HEK293 (cell line): ENCODE measurements around the gene CDH5.

Experiments used
- CTCF ChIA-PET: fragments of 350-600 bp; formaldehyde crosslinking; extraction: SDS; loops from one replicate; lab custom pipeline; 2021; ENCODE audit warnings: antibody characterized with exemption; lab: Yijun Ruan, JAX
- POLR2A ChIA-PET: fragments of 300-600 bp; formaldehyde crosslinking; extraction: SDS; loops from one replicate; lab custom pipeline; 2020; ENCODE audit warnings: antibody characterized with exemption, inconsistent platforms; lab: Yijun Ruan, JAX
- H3K27ac ChIP-seq: fragments of 200-500 bp; sonication (Bioruptor generic); 2 replicates; pipeline ENCODE4 v1.5.1; 2014; ENCODE audit warnings: low read depth, low read length, control low read depth, inconsistent platforms; ENCODE audit errors: extremely low read depth
- H3K36me3 ChIP-seq, 2 experiments: fragments of 200-500 bp in 1 of 2; sonication (Bioruptor generic) in 1 of 2; 1 replicate in 1 of 2; 2 replicates in 1 of 2; pipeline ENCODE4 v1.5.1; 2014 to 2017; ENCODE audit warnings: inconsistent platforms in 2 of 2, low read length in 2 of 2; ENCODE audit not compliant: control insufficient read depth in 2 of 2, insufficient read depth in 1 of 2
- H3K4me1 ChIP-seq: fragments of 200-500 bp; sonication (Bioruptor generic); 2 replicates; pipeline ENCODE4 v1.5.1; 2014; ENCODE audit warnings: mild to moderate bottlenecking, low read length, inconsistent platforms; ENCODE audit not compliant: control insufficient read depth, insufficient read depth
- H3K4me3 ChIP-seq: 2 replicates; pipeline ENCODE4 v1.5.1; 2011; ENCODE audit warnings: low read depth, mild to moderate bottlenecking, control low read depth, low read length, moderate library complexity
- H3K9me3 ChIP-seq: fragments of 200-500 bp; sonication (Bioruptor generic); 2 replicates; pipeline ENCODE4 v1.5.1; 2014; ENCODE audit warnings: low read depth, low read length, inconsistent platforms; ENCODE audit not compliant: control insufficient read depth, insufficient read depth
- KLF1 ChIP-seq: fragments of 450-650 bp; formaldehyde crosslinking; IDR thresholded peaks from 2 replicates; pipeline ENCODE4 v1.5.1; 2016; ENCODE audit warnings: missing biosample characterization, missing genetic modification characterization
- KLF10 ChIP-seq: fragments of 450-650 bp; IDR thresholded peaks from 2 replicates; pipeline ENCODE4 v1.5.1; 2018; ENCODE audit warnings: missing biosample characterization, mild to moderate bottlenecking, missing genetic modification characterization
- KLF7 ChIP-seq: fragments of 450-650 bp; formaldehyde crosslinking; IDR thresholded peaks from 2 replicates; pipeline ENCODE4 v1.5.1; 2016; ENCODE audit warnings: missing biosample characterization, missing genetic modification characterization, borderline replicate concordance
- SP7 ChIP-seq: fragments of 450-650 bp; formaldehyde crosslinking; IDR thresholded peaks from 2 replicates; pipeline ENCODE4 v1.5.1; 2016; ENCODE audit warnings: missing biosample characterization, missing genetic modification characterization
- WT1 ChIP-seq: fragments of 450-650 bp; formaldehyde crosslinking; IDR thresholded peaks from 2 replicates; pipeline ENCODE4 v1.5.1; 2016; ENCODE audit warnings: missing biosample characterization, missing genetic modification characterization
- ZFP3 ChIP-seq: fragments of 450-650 bp; formaldehyde crosslinking; IDR thresholded peaks from 2 replicates; pipeline ENCODE4 v1.5.1; 2016; ENCODE audit warnings: low read depth, missing biosample characterization, missing genetic modification characterization
- ZNF140 ChIP-seq: fragments of 450-650 bp; formaldehyde crosslinking; IDR thresholded peaks from 2 replicates; pipeline ENCODE4 v1.5.1; 2016; ENCODE audit warnings: missing biosample characterization, missing genetic modification characterization
- ZNF16 ChIP-seq: fragments of 450-650 bp; formaldehyde crosslinking; IDR thresholded peaks from 2 replicates; pipeline ENCODE4 v1.5.1; 2016; ENCODE audit warnings: low read depth, missing biosample characterization, missing genetic modification characterization
- ZNF335 ChIP-seq: fragments of 450-650 bp; formaldehyde crosslinking; conservative IDR thresholded peaks from 2 replicates; pipeline ENCODE4 v1.5.1; 2016; ENCODE audit warnings: missing biosample characterization, missing genetic modification characterization
- ZNF624 ChIP-seq: fragments of 450-650 bp; formaldehyde crosslinking; IDR thresholded peaks from 2 replicates; pipeline ENCODE4 v1.5.1; 2017; ENCODE audit warnings: missing biosample characterization, missing genetic modification characterization
- ZNF626 ChIP-seq: fragments of 450-650 bp; sonication (Bioruptor Pico); formaldehyde crosslinking; IDR thresholded peaks from 2 replicates; pipeline ENCODE4 v1.5.1; 2018; ENCODE audit warnings: missing biosample characterization, missing genetic modification characterization, inconsistent platforms
- ZNF658 ChIP-seq: fragments of 450-650 bp; formaldehyde crosslinking; IDR thresholded peaks from 2 replicates; pipeline ENCODE4; 2016; ENCODE audit warnings: missing biosample characterization, missing genetic modification characterization
- ZNF776 ChIP-seq: fragments of 450-650 bp; formaldehyde crosslinking; IDR thresholded peaks from 2 replicates; pipeline ENCODE4 v1.5.0; 2017; ENCODE audit warnings: missing biosample characterization, missing genetic modification characterization, borderline replicate concordance
- TF ChIP-seq, protein P1 (sequence below): fragments of 450-650 bp; formaldehyde crosslinking; IDR thresholded peaks from 2 replicates; pipeline ENCODE4 v1.5.1; 2017; ENCODE audit warnings: missing biosample characterization, missing genetic modification characterization
- TF ChIP-seq, protein P2 (sequence below): fragments of 450-650 bp; formaldehyde crosslinking; IDR thresholded peaks from 2 replicates; pipeline ENCODE4 v1.5.1; 2016; ENCODE audit warnings: missing biosample characterization, missing genetic modification characterization
- TF ChIP-seq, protein P3 (sequence below): fragments of 450-650 bp; formaldehyde crosslinking; IDR thresholded peaks from 2 replicates; pipeline ENCODE4 v1.5.1; 2016; ENCODE audit warnings: missing biosample characterization, missing genetic modification characterization
- TF ChIP-seq, protein P4 (sequence below): fragments of 450-650 bp; formaldehyde crosslinking; IDR thresholded peaks from 2 replicates; pipeline ENCODE4 v1.5.1; 2016; ENCODE audit warnings: missing biosample characterization, missing genetic modification characterization
- TF ChIP-seq, protein P5 (sequence below): fragments of 450-650 bp; formaldehyde crosslinking; IDR thresholded peaks from 2 replicates; pipeline ENCODE4 v1.5.1; 2016; ENCODE audit warnings: missing biosample characterization, missing genetic modification characterization
- TF ChIP-seq, protein P6 (sequence below): fragments of 450-650 bp; IDR thresholded peaks from 2 replicates; pipeline ENCODE4 v1.5.1; 2018; ENCODE audit warnings: missing biosample characterization, mild to moderate bottlenecking, missing genetic modification characterization

CDH5 gene

DNA sequence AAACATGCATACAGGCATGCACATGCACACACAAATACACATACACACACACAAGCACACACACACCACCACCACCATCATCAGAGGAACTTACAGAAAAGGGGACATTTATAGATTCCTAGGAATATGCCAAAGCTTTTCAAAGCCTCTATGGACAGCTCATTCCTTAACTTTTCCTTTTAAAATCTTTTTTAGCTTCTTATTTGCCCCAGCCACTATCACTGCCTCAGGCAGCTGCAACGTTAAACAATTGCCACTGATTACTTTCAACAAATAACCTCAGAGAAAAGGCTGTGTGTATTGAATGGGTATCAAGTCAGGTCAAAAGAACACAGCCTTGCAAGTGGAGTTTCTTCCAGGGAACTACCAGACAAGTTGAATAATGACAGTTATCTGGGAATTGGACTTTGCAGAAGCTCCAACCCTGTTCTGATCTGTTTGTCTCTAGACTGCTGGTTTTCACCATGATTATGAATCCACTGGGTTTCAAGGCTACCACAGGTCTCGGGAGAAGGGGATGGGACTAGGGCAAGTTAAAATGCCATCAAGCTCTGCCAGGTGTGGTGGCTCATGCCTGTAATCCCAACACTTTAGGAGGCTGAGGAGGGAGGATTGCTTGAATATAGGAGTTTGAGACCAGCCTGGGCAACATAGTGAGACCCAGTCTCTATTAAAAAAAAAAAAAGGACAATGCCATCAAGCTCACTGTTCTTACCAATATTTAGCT lies 38.7 kb downstream of the CDH5 start:
- no peak overlapping the region for H3K4me3 ChIP-seq
- peaks cover 2% of the 10 kb centered on the region for H3K4me1 ChIP-seq
- no peaks in the 10 kb centered on the region for H3K9me3 ChIP-seq
- CTCF ChIA-PET: interaction anchor here (0.5 to 4.5 kb wide), 26 partner anchors 10 to 463 kb away, joined by 3 to 55 read pairs (median 6); partner anchors contain the start of gene CKLF
- no peak overlapping the region for H3K27ac ChIP-seq
- TF ChIP-seq ZNF335 (tag by site-specific recombination) (no peak), ZNF140 (tag by site-specific recombination) (no peak), ZNF658 (tag by site-specific recombination) (no peak), ZNF776 (tag by site-specific recombination) (no peak), ZFP3 (tag by site-specific recombination) (no peak), KLF10 (tag by site-specific recombination) (no peak), ZNF624 (tag by site-specific recombination) (no peak), KLF1 (tag by site-specific recombination) (no peak), SP7 (no peak), WT1 (no peak), KLF7 (tag by site-specific recombination) (no peak), ZNF626 (tag by site-specific recombination) (no peak), ZNF16 (no peak)
- TF ChIP-seq, protein P1, sequence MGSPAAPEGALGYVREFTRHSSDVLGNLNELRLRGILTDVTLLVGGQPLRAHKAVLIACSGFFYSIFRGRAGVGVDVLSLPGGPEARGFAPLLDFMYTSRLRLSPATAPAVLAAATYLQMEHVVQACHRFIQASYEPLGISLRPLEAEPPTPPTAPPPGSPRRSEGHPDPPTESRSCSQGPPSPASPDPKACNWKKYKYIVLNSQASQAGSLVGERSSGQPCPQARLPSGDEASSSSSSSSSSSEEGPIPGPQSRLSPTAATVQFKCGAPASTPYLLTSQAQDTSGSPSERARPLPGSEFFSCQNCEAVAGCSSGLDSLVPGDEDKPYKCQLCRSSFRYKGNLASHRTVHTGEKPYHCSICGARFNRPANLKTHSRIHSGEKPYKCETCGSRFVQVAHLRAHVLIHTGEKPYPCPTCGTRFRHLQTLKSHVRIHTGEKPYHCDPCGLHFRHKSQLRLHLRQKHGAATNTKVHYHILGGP (tag by site-specific recombination): no peak
- TF ChIP-seq, protein P2, sequence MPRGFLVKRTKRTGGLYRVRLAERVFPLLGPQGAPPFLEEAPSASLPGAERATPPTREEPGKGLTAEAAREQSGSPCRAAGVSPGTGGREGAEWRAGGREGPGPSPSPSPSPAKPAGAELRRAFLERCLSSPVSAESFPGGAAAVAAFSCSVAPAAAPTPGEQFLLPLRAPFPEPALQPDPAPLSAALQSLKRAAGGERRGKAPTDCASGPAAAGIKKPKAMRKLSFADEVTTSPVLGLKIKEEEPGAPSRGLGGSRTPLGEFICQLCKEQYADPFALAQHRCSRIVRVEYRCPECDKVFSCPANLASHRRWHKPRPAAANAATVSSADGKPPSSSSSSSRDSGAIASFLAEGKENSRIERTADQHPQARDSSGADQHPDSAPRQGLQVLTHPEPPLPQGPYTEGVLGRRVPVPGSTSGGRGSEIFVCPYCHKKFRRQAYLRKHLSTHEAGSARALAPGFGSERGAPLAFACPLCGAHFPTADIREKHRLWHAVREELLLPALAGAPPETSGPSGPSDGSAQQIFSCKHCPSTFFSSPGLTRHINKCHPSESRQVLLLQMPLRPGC (tag by site-specific recombination): no peak
- TF ChIP-seq, protein P3, sequence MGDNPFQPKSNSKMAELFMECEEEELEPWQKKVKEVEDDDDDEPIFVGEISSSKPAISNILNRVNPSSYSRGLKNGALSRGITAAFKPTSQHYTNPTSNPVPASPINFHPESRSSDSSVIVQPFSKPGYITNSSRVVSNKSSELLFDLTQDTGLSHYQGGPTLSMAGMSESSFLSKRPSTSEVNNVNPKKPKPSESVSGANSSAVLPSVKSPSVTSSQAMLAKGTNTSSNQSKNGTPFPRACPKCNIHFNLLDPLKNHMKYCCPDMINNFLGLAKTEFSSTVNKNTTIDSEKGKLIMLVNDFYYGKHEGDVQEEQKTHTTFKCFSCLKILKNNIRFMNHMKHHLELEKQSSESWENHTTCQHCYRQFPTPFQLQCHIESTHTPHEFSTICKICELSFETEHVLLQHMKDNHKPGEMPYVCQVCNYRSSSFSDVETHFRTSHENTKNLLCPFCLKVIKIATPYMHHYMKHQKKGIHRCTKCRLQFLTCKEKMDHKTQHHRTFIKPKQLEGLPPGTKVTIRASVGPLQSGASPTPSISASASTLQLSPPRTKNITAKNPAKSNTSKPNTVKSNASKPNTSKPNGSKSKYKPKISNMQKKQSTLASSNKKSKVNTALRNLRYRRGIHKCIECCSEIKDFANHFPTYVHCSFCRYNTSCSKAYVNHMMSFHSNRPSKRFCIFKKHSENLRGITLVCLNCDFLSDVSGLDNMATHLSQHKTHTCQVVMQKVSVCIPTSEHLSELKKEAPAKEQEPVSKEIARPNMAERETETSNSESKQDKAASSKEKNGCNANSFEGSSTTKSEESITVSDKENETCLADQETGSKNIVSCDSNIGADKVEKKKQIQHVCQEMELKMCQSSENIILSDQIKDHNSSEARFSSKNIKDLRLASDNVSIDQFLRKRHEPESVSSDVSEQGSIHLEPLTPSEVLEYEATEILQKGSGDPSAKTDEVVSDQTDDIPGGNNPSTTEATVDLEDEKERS (tag by site-specific recombination): no peak
- TF ChIP-seq, protein P4, sequence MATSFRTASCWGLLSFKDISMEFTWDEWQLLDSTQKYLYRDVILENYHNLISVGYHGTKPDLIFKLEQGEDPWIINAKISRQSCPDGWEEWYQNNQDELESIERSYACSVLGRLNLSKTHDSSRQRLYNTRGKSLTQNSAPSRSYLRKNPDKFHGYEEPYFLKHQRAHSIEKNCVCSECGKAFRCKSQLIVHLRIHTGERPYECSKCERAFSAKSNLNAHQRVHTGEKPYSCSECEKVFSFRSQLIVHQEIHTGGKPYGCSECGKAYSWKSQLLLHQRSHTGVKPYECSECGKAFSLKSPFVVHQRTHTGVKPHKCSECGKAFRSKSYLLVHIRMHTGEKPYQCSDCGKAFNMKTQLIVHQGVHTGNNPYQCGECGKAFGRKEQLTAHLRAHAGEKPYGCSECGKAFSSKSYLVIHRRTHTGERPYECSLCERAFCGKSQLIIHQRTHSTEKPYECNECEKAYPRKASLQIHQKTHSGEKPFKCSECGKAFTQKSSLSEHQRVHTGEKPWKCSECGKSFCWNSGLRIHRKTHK (tag by site-specific recombination): no peak
- TF ChIP-seq, protein P5, sequence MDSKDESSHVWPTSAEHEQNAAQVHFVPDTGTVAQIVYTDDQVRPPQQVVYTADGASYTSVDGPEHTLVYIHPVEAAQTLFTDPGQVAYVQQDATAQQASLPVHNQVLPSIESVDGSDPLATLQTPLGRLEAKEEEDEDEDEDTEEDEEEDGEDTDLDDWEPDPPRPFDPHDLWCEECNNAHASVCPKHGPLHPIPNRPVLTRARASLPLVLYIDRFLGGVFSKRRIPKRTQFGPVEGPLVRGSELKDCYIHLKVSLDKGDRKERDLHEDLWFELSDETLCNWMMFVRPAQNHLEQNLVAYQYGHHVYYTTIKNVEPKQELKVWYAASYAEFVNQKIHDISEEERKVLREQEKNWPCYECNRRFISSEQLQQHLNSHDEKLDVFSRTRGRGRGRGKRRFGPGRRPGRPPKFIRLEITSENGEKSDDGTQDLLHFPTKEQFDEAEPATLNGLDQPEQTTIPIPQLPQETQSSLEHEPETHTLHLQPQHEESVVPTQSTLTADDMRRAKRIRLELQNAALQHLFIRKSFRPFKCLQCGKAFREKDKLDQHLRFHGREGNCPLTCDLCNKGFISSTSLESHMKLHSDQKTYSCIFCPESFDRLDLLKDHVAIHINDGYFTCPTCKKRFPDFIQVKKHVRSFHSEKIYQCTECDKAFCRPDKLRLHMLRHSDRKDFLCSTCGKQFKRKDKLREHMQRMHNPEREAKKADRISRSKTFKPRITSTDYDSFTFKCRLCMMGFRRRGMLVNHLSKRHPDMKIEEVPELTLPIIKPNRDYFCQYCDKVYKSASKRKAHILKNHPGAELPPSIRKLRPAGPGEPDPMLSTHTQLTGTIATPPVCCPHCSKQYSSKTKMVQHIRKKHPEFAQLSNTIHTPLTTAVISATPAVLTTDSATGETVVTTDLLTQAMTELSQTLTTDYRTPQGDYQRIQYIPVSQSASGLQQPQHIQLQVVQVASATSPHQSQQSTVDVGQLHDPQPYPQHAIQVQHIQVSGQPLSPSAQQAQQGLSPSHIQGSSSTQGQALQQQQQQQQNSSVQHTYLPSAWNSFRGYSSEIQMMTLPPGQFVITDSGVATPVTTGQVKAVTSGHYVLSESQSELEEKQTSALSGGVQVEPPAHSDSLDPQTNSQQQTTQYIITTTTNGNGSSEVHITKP (tag by site-specific recombination): no peak
- TF ChIP-seq, protein P6, sequence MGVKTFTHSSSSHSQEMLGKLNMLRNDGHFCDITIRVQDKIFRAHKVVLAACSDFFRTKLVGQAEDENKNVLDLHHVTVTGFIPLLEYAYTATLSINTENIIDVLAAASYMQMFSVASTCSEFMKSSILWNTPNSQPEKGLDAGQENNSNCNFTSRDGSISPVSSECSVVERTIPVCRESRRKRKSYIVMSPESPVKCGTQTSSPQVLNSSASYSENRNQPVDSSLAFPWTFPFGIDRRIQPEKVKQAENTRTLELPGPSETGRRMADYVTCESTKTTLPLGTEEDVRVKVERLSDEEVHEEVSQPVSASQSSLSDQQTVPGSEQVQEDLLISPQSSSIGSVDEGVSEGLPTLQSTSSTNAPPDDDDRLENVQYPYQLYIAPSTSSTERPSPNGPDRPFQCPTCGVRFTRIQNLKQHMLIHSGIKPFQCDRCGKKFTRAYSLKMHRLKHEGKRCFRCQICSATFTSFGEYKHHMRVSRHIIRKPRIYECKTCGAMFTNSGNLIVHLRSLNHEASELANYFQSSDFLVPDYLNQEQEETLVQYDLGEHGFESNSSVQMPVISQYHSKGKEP (tag by site-specific recombination): no peak
- POLR2A ChIA-PET: no interaction called here
- H3K36me3 ChIP-seq: no peaks in the 10 kb centered on the region
